Breast epithelium (tissue), 4 donors: ENCODE data around the gene COL8A1. TPM values are rescaled to one million over a fixed set of nuclear protein-coding genes. Genes with fewer than 3 reads are reported as not detected.

Experiments used
- DNase-seq, 2 donors: peaks; one replicate each; pipeline ENCODE4 v3.0.0-alpha.2; 2019; ENCODE audit warnings: low spot score in 2 of 2
- H3K27ac ChIP-seq, 2 donors: fragments of 200-600 bp; sonication (generic) in 1 of 2; one replicate each; pipeline ENCODE4 v1.5.1; 2016 to 2019; ENCODE audit warnings: mild to moderate bottlenecking in 1 of 2
- H3K27me3 ChIP-seq, 2 donors: fragments of 200-600 bp; sonication (generic) in 1 of 2; one replicate each; pipeline versions ENCODE4 v1.5.1 to v1.6.0; 2017 to 2019; ENCODE audit warnings: control low read depth in 1 of 2, mild to moderate bottlenecking in 1 of 2
- H3K36me3 ChIP-seq: fragments of 200-600 bp; one replicate; pipeline ENCODE4 v1.5.1; 2019
- H3K4me1 ChIP-seq, 2 donors: fragments of 200-600 bp; sonication (generic); one replicate each; pipeline ENCODE4 v1.5.1; 2016 to 2019; ENCODE audit warnings: control low read depth in 1 of 2
- H3K4me3 ChIP-seq, 3 donors: fragments of 200-600 bp; sonication (generic); 1 replicate in 2 of 3; 2 replicates in 1 of 3; pipeline ENCODE4 v1.5.1; 2016 to 2019; ENCODE audit warnings: mild to moderate bottlenecking in 3 of 3, moderate library complexity in 2 of 3
- H3K9me3 ChIP-seq, 2 donors: fragments of 200-600 bp; sonication (generic) in 1 of 2; one replicate each; pipeline ENCODE4 v1.5.1; 2016 to 2019; ENCODE audit warnings: control low read depth in 1 of 2
- CTCF ChIP-seq, 3 donors: fragments of 450-650 bp; IDR thresholded peaks; one replicate each; pipeline ENCODE4 v1.5.1; 2016 to 2017; ENCODE audit warnings: antibody characterized with exemption in 3 of 3, mild to moderate bottlenecking in 3 of 3, moderate library complexity in 3 of 3
- POLR2A ChIP-seq: fragments of 450-650 bp; IDR thresholded peaks from one replicate; pipeline ENCODE4 v1.6.1; 2016; ENCODE audit warnings: antibody characterized with exemption, mild to moderate bottlenecking, moderate library complexity
- POLR2AphosphoS5 ChIP-seq, 3 donors: sonication (generic); formaldehyde crosslinking; IDR thresholded peaks; one replicate each; pipeline ENCODE4 v1.6.1; 2017; ENCODE audit warnings: antibody characterized with exemption in 3 of 3
- intact Hi-C: fragments of 100-400 bp; cut with DNase I; formaldehyde crosslinking; loops from one replicate; pipeline ENCODE4 v1.15.1; 2023; ENCODE audit warnings: low total_unique reads
- total RNA-seq, 3 donors: library from RNA; depleted of rRNA; stranded (reverse); fragments of >200 nt; gene quantifications; one replicate each; pipeline ENCODE4 v1.1.0, GENCODE V29; 2016

COL8A1 gene
- total RNA-seq, 3 donors from 2014 or later: 9.2 to 43.6 (median 13.6) TPM

- H3K4me1 ChIP-seq: no peaks in the 10 kb centered on the region
- H3K27ac ChIP-seq: no peak overlapping the region
- H3K4me3 ChIP-seq: no peak overlapping the region
- H3K36me3 ChIP-seq: no peaks in the 10 kb centered on the region
- no peak for DNase-seq
- H3K9me3 ChIP-seq: no peaks in the 10 kb centered on the region
- TF ChIP-seq CTCF (IDR thresholded peaks at IDR 0.05) (no peak), POLR2AphosphoS5 (IDR thresholded peaks at IDR 0.05) (no peak), POLR2A (no peak)
- H3K27me3 ChIP-seq: peaks cover 0 to 20% of the 10 kb centered on the region in 2 donors
- intact Hi-C loops: no loop called here
Measured at GRCh38 chr3:99633887-99634558, 4.4 kb upstream of the COL8A1 start.

- H3K4me1 ChIP-seq: no peaks in the 10 kb centered on the region
- intact Hi-C loops: no loop called here
- no peak overlapping the region for H3K27ac ChIP-seq
- H3K9me3 ChIP-seq: no peaks in the 10 kb centered on the region
- no peak for TF ChIP-seq POLR2AphosphoS5 (IDR thresholded peaks at IDR 0.05)
- no peak for TF ChIP-seq CTCF (IDR thresholded peaks at IDR 0.05)
- no peak for TF ChIP-seq POLR2A
- H3K4me3 ChIP-seq: no peak overlapping the region
- no peak for DNase-seq
- H3K27me3 ChIP-seq: peaks cover 0 to 20% of the 10 kb centered on the region in 2 donors
- no peaks in the 10 kb centered on the region for H3K36me3 ChIP-seq
Measured at GRCh38 chr3:99634881-99635280, 3.5 kb upstream of the COL8A1 start.

GRCh38 chr3:99635348-99635747, 3.0 kb upstream of the COL8A1 start:
- DNase-seq: no peak
- no peak overlapping the region for H3K4me3 ChIP-seq
- no peaks in the 10 kb centered on the region for H3K9me3 ChIP-seq
- H3K27ac ChIP-seq: no peak overlapping the region
- peaks cover 0 to 20% of the 10 kb centered on the region in 2 donors for H3K27me3 ChIP-seq
- intact Hi-C loops: no loop called here
- no peaks in the 10 kb centered on the region for H3K4me1 ChIP-seq
- TF ChIP-seq POLR2A (no peak), POLR2AphosphoS5 (IDR thresholded peaks at IDR 0.05) (no peak), CTCF (IDR thresholded peaks at IDR 0.05) (no peak)
- no peaks in the 10 kb centered on the region for H3K36me3 ChIP-seq

- Histone ChIP-seq H3K4me1 (no peaks in the 10 kb centered on the region), H3K9me3 (no peaks in the 10 kb centered on the region), H3K27ac (peak overlapping the region in 1 of 2 donors; percentile 68), H3K4me3 (peak overlapping the region; percentile 49 to 65 (median 56)), H3K36me3 (no peaks in the 10 kb centered on the region), H3K27me3 (peaks cover 0 to 20% of the 10 kb centered on the region in 2 donors)
- intact Hi-C loops: no loop called here
- no peak for DNase-seq
- TF ChIP-seq POLR2AphosphoS5 (IDR thresholded peaks at IDR 0.05): no peak
- no peak for TF ChIP-seq CTCF (IDR thresholded peaks at IDR 0.05)
- TF ChIP-seq POLR2A: no peak
Measured at GRCh38 chr3:99637016-99637367, 1.4 kb upstream of the COL8A1 start.

- peaks cover 0 to 20% of the 10 kb centered on the region in 2 donors for H3K27me3 ChIP-seq
- peak overlapping the region; percentile 14 to 68 for H3K27ac ChIP-seq
- no peak for TF ChIP-seq CTCF (IDR thresholded peaks at IDR 0.05)
- no peak for TF ChIP-seq POLR2AphosphoS5 (IDR thresholded peaks at IDR 0.05)
- no peak for TF ChIP-seq POLR2A
- H3K36me3 ChIP-seq: no peaks in the 10 kb centered on the region
- DNase-seq: no peak
- H3K4me1 ChIP-seq: no peaks in the 10 kb centered on the region
- H3K4me3 ChIP-seq: peak overlapping the region; percentile 49 to 65 (median 56)
- intact Hi-C loops: no loop called here
- H3K9me3 ChIP-seq: no peaks in the 10 kb centered on the region
Measured at GRCh38 chr3:99637368-99638111, 854 bp upstream of the COL8A1 start.
